GM12878 (cell line): ENCODE measurements around the gene TMEM255B.

Experiments used
- CTCF ChIP-seq, 3 experiments: IDR thresholded peaks in 2 of 3; conservative IDR thresholded peaks in 1 of 3; 2 replicates each; pipeline ENCODE4 v1.5.1; 2011; ENCODE audit warnings: low read depth in 3 of 3, low read length in 3 of 3, mild to moderate bottlenecking in 3 of 3, control low read depth in 2 of 3, moderate library complexity in 2 of 3, inconsistent platforms in 1 of 3, mixed read lengths in 1 of 3; ENCODE audit not compliant: control insufficient read depth in 2 of 3, insufficient read depth in 1 of 3; ENCODE audit errors: extremely low read depth in 1 of 3
- HDAC2 ChIP-seq: fragments of 200-600 bp; sonication (generic); IDR thresholded peaks from 2 replicates; pipeline ENCODE4 v1.6.1; 2017
- LARP7 ChIP-seq: fragments of 450-650 bp; IDR thresholded peaks from 2 replicates; pipeline ENCODE4 v1.6.1; 2017; ENCODE audit warnings: mild to moderate bottlenecking
- MXI1 ChIP-seq: fragments of 150-350 bp; IDR thresholded peaks from 2 replicates; pipeline ENCODE4 v1.6.1; 2011; ENCODE audit warnings: low read depth, mild to moderate bottlenecking, inconsistent platforms, low read length, improper control_type of control experiment
- NBN ChIP-seq: fragments of 450-650 bp; IDR thresholded peaks from 2 replicates; pipeline ENCODE4 v1.6.1; 2016
- NR2C1 ChIP-seq: fragments of 450-650 bp; IDR thresholded peaks from 2 replicates; pipeline ENCODE4 v1.6.1; 2017; ENCODE audit warnings: antibody characterized with exemption, mild to moderate bottlenecking, moderate library complexity
- POLR2A ChIP-seq: IDR thresholded peaks from 2 replicates; pipeline ENCODE4 v1.6.1; 2011; ENCODE audit warnings: low read depth, mild to moderate bottlenecking, low read length
- RAD21 ChIP-seq: IDR thresholded peaks from 2 replicates; pipeline ENCODE4 v1.6.1; 2011; ENCODE audit warnings: mild to moderate bottlenecking, low read depth, low read length, moderate library complexity; ENCODE audit not compliant: insufficient read depth
- RCOR1 ChIP-seq: conservative IDR thresholded peaks from 2 replicates; pipeline ENCODE4 v1.6.1; 2012; ENCODE audit warnings: low read depth, low read length, improper control_type of control experiment
- RFX5 ChIP-seq: IDR thresholded peaks from 2 replicates; pipeline ENCODE4 v1.6.1; 2011; ENCODE audit warnings: low read depth, low read length, improper control_type of control experiment
- TAF1 ChIP-seq: IDR thresholded peaks from 2 replicates; pipeline ENCODE4 v1.6.1; 2011; ENCODE audit warnings: mild to moderate bottlenecking, low read depth, low read length, borderline replicate concordance
- ZNF384 ChIP-seq: IDR thresholded peaks from 2 replicates; pipeline ENCODE4 v1.6.1; 2012; ENCODE audit warnings: low read depth, mild to moderate bottlenecking, low read length, improper control_type of control experiment, borderline replicate concordance
- TF ChIP-seq, protein P1 (sequence below): IDR thresholded peaks from 2 replicates; pipeline ENCODE4 v1.6.1; 2012; ENCODE audit warnings: low read depth, low read length, improper control_type of control experiment

DNA sequence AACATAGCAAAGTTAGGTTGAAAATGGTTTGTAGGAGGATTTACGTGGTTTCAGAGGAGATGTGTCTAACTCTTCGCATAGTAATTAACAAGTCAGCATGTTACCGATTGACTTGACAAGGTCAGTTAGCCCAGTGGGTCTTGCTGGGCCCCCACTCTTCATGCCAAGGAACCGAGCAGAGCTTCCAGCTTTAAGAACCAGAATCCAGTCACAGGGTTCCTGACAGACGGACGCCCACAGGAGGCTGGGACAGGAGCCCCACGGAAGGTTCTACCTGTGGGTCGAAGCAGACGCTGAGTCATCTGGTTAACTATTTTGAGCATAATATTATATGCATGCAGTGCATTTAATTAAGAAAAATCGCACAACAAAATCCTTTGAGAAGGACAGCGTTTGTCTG is 3.5 kb downstream of the TMEM255B start:
- no peak for TF ChIP-seq NBN
- no peak for TF ChIP-seq POLR2A
- no peak for TF ChIP-seq RFX5
- TF ChIP-seq RAD21 = no peak
- TF ChIP-seq NR2C1 = no peak
- TF ChIP-seq TAF1 = no peak
- TF ChIP-seq CTCF (IDR thresholded peaks at IDR 0.05 in 2 of 3, conservative IDR thresholded peaks at IDR 0.05 in 1 of 3; ENCODE audit: control insufficient read depth in 2 of 3, extremely low read depth in 1 of 3, insufficient read depth in 1 of 3, low read depth in 3 of 3, low read length in 3 of 3) = no peak
- TF ChIP-seq LARP7 = no peak
- no peak for TF ChIP-seq ZNF384
- no peak for TF ChIP-seq MXI1
- TF ChIP-seq, protein P1, sequence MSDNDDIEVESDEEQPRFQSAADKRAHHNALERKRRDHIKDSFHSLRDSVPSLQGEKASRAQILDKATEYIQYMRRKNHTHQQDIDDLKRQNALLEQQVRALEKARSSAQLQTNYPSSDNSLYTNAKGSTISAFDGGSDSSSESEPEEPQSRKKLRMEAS = no peak
- no peak for TF ChIP-seq RCOR1
- TF ChIP-seq HDAC2 = no peak
